GM12873 (cell line): ENCODE data around the gene KIAA2012.

Source experiments
- CTCF ChIP-seq: IDR thresholded peaks from 2 replicates; pipeline ENCODE4 v1.5.1; 2012; ENCODE audit warnings: low read depth, mild to moderate bottlenecking, moderate library complexity, low read length, control low read depth; ENCODE audit not compliant: insufficient read depth; ENCODE audit errors: missing control alignments

The KIAA2012 gene

GRCh38 chr2:202046572-202046971 is 26.5 kb upstream of the KIAA2012 start:
- no peak for TF ChIP-seq CTCF

GRCh38 chr2:202049092-202049728 is 23.8 kb upstream of the KIAA2012 start:
- TF ChIP-seq CTCF = no peak

GRCh38 chr2:202049840-202050239 is 23.2 kb upstream of the KIAA2012 start:
- TF ChIP-seq CTCF = no peak

- TF ChIP-seq CTCF = no peak
Measured at GRCh38 chr2:202050652-202051051, 22.4 kb upstream of the KIAA2012 start.

GRCh38 chr2:202051499-202052161 is 21.4 kb upstream of the KIAA2012 start:
- no peak for TF ChIP-seq CTCF

- TF ChIP-seq CTCF = no peak
Measured at GRCh38 chr2:202052235-202052634, 20.8 kb upstream of the KIAA2012 start.

GRCh38 chr2:202054679-202055078 is 18.4 kb upstream of the KIAA2012 start:
- TF ChIP-seq CTCF = no peak
